HG02759 (cell line): Measurements from ENCODE around the gene FLNA.

Experiments
- ATAC-seq: cut with Tn5 transposase; IDR thresholded peaks from one replicate; pipeline ENCODE4 v1.9.1; 2021; ENCODE audit warnings: mild to moderate bottlenecking, moderate library complexity; ENCODE audit not compliant: unreplicated experiment

Gene FLNA

DNA sequence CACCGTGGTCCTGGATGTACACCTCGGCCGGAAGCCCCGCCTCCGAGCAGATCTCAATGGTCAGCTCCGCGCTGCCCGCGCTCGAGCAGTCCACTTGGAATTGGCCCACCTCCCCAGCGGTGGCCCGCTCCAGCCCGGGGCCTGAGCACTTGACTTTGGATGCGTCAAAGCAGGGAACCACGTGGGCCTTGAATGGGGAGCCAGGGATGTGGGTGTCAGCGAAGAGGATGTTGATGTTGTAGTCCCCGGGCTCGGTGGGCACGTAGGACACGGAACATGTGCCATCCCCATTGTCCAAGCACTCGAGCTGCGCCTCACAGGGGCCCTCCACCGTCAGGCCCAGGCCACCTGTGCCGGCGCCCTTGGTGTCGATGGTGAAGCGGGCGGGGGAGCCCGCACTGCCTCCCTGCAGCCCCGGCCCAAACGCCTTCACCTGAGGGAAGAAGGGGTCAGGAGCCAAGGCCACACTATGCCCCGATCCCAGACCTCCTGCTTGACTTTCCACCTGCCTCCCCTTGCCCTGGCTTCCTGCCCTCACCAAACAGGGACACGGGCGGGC is 14.2 kb downstream of the FLNA start:
- no peak for ATAC-seq

DNA sequence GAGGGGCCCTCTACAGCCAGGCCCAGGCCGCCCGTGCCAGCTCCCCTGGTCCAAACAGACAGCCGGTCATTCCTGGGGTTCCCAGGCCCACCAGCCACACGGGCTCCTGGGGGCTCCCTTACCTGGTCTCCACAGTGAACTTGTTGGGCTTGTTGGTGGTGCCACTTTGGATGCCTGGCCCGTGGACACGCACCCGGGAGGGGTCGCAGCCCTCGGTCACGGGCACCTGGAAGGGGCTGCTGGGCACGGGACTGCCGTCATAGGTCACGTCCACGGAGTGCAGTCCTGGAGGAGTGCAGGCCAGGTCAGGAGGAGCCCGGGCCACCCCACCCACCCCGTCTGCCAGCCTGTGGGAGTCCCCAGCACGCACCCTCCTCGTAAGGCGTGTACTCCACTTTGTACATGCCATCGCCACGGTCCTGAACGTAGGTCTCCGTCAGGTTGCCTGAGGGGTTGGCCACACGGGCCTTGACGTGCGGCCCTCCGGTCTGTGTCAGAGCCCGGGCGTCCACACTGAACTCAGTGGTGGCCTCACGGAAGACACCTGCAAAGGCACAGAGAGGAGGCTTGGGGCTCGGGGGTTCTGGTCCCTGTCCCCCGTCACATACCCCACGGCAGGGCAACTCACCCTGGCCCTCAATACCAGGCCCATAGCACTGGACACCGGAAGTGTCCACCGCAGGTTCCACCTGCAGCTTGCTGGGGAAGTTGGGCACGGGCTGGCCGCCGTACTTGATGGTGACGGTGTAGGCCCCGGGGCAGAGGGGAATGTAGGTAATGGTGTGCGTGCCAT is 14.9 kb downstream of the FLNA start:
- no peak for ATAC-seq

DNA sequence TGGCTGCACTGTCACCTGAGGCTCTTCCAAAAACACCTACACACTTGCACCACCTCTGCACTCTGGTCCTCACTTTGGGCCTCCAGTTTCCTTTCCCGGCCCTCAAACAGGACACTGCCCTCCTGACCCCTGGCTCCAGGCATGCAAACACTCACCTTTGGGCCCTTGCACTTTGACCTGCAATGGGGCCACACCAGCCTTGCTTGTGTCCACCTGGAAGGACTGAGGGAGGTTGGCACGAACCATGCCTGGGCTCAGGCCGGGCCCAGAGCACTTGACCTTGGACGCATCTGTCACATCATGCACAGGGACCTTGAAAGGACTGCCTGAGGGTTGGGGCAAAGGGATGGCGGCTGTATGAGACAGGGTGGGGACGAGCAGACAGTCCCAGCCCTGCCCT is 15.6 kb downstream of the FLNA start:
- no peak for ATAC-seq

DNA sequence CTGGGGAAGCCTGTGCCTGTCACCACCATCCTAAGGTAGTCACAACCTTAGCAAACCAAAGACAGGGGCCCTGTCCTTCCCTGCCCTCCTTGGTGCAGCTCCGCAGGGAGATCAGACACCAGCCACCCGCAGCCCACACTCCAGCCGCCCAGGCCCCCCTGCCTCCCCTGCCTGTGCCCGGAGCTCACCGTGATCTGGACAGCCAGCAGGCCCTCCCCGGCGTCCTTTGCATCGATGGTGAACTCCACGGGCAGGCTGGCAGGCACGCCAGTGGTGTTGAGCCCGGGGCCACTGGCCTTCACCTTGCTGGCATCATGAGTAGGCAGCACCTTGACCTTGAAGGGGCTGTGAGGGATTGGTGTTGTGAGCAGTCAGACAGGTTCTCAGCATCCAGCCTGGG is 16.4 kb downstream of the FLNA start:
- no peak for ATAC-seq

DNA sequence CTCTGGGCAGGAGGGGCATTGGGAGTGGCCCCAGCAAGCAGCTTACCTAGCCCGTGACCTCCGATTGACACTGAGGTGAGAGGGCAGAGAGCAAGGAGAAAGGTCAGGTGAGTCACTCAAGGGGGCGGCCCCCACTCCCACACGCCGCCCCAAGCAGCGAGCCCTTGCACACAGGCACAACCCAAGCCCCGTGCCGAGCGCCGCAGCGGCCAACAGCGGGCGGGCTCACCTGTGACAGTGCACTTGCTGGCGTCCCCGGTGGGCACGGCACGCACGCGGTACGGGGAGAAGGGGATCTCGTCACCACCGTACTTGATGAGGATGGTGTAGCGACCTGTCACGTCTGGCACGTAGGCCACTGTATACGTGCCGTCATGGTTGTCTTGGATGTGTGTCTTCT is 17.2 kb downstream of the FLNA start:
- no peak for ATAC-seq

DNA sequence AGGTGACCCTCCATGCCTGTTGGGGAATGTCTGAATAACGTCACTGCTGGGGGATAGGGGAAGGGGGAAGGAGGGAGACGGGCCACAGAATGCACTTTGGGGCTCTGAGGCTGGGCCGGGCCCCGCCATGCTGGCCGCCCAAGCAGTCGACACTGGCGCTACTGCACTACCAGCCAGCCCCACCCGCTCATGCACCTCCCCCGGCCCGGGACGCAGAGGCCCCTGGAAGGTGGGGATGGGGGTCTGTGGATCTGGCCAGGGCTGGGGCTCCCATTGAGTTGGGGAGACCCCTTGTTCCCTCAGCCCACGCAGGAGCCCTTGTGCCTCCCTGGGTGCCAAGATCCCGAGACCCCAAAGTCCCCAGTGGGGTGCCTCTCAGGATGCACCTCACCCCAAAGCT is 17.8 kb downstream of the FLNA start:
- ATAC-seq: no peak

DNA sequence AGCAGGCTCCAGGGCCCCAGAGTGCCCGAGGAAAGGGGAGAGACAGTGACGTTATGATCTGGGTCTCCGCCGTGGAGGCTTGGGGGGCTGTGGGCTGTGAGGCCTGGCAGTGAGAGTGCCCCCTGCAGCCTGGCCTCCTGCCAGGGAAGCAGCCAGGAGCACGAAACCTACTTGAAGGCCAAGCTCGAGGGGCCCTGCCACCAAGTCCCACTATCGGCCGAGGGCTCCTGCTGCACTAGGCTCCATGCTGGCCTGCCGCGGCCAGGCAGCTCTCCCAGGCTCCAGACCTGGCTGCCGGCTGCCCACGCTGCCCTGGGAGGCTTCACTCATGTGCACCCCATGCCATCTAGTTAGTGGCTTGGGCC is 18.7 kb downstream of the FLNA start:
- no peak for ATAC-seq

DNA sequence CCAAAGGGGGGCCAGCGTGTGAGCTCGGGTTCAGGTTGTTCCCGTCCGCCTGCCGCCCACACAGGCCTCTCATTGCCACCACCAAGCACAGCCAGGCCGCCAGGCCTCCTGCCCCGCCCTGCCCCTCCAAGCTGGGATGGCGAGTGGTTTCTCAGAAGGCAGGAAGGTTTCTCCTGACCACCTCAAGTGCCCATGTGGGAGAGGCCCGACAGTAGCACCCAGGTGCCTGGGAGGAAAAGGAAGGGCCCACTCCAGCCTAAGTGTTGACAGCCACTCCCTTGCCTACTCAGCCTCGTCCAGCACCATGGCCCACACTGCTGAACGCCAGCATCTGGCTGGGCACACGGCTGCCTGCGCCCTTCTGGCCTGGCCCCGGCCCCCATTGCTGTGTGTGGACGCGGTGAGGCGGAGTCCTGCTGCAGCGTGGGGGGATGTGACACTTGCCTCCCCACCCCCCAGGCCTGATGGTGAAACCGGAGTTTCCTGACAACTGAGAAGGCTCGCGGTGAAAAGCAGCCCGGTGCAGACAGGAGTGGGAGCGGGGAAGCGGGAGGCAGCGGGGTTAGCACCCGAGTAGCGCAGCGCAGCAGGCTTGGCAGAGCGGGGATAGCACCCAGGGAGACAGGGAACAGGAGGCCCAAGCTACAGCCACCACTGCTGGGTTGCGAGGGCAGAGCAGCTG is 19.2 kb downstream of the FLNA start:
- ATAC-seq: no peak

DNA sequence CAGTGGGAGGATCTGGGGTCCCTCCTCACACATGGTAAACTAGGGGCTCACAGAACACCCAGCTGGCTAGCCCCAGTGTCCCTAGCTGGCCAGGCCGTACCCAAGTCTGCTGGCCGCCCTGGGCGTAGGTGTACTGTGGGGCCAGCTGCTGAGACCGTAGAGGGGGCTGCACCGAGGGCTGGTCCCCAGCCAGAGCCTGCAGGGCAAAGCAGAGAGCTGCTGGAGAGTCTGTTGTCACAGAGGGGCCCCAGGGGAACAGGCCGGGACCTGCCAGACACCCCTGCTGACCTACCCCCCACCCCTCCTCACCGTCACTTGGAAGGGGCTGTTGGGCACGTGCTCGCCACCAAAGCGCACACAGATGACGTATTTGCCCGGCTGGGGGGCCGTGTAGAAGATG is 19.9 kb downstream of the FLNA start:
- no peak for ATAC-seq

DNA sequence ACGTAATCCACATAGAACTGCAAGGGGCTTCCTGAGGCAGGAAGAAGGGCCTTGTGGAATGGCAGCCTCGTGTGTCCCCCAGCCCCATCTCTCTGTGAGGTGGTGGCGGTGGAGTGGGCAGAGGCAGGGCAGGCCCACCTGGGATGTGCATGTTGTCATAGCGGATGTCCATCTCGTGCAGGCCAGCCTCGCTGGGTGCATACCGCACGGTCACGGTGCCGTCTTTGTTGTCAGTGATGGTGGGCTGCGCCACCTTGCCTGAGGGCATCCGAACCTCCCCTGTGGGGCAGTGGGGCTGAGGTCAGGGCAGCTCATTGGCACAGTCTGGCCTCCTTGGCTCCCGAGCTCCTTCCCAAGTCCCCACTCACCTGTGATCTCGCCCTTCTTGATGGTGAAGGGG is 20.4 kb downstream of the FLNA start:
- no peak for ATAC-seq

DNA sequence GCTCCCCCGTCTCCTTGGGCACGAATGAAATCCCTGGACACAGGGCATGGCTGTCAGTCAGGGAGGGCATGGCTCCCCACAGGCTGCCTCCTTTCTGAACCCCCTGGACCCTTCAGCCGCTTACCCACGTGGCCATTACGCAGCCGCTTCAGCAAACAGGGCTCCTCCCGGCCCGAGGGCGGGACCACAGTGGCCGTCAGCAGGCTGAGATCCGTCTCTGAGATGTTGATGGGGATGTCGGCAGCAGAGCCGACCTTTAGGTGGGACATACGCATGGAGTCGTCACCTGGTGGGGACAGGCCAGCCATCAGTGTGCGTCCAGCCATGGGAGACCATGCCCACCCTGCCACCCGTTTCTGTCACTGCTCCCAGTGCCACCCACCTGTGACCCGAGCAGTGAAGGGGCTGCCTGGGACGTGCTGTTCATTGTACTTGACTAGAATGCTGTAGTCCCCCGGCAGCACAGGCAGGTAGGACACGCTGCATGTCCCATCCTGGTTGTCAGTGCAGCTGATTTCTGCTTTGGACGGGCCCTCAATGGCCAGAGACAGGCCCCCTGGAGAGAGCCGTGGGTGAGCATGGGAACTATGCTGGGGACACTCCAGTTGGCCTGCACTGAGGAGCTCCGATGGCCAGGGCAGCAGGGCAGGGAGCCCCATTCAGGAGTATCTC is 21.1 kb downstream of the FLNA start:
- ATAC-seq: no peak

DNA sequence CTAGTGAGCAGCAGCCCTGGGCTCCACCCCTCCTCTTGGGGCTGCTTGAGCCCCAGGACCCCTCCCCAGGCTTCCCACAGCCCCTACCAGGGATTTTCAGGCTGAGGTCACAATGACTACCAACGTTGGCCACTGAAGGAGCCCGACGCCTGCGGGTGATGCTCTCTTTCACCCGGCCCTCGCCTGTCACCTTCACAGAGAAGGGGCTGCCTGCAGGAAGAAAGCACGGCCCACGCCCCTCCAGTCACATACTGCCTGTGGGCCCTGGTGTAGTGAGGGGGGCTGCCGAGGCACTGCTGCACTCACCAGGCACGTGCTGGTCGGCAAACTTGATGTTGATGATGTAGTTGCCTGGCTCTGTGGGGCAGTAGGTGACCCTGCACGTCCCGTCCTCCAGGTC is 22.0 kb downstream of the FLNA start:
- ATAC-seq: no peak

DNA sequence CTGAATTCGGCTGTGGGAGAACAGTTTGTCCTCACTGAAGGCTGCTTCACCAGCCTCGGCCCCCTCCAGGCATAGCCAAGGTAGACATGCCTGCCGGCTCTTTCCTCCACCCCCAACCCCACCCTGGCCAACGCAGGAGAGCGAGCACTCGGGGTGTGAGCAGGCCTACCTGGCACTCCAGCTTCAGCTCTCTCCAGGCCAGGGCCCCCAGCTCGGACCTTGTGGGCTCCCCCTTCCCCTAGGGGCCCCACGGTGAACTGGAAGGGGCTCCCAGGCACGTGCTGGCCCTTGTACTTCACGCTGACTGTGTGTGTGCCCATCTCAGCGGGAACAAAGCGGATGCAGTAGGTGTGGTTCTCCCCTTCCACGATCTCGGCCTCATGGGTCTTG is 22.4 kb downstream of the FLNA start:
- ATAC-seq: no peak

DNA sequence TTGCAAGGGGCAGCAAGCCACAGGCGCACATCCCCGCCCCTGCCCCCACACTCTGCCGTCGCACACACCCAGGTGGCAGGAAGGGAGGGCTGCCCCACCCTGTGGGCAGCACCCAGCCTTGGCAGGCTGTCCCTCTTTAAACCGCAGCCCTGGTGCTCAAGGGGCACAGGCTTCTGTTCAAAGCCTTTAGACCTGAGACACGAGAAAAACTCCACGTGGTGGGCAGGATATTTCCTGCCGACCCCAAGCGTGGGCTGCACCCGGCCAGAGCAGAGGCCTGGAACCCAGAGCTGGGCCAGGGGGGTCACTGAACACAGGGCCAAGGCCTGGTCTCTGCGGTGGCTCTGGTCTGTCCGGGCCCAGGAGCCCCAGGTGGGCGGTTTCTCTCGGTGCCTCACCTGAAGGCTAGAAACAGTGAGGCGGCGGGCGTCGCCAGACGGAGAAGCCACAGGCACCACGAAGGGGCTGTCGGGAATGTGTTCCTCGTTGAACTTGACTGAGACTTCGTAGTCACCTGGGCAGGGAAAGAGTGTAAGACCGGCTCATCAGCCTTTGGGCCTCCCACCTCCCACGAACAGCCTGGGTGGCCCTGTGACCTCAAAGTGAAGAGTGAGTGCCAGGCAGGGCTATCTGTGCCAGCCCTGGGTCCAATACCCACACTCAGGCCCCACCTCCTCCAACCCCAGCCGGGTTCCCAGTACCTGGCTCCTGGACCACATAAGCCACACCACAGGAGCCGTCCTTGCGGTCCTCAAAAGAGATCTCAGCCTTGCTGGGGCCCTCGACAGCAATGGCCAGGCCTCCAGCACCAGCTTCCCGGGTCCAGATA is 23.0 kb downstream of the FLNA start:
- no peak for ATAC-seq

DNA sequence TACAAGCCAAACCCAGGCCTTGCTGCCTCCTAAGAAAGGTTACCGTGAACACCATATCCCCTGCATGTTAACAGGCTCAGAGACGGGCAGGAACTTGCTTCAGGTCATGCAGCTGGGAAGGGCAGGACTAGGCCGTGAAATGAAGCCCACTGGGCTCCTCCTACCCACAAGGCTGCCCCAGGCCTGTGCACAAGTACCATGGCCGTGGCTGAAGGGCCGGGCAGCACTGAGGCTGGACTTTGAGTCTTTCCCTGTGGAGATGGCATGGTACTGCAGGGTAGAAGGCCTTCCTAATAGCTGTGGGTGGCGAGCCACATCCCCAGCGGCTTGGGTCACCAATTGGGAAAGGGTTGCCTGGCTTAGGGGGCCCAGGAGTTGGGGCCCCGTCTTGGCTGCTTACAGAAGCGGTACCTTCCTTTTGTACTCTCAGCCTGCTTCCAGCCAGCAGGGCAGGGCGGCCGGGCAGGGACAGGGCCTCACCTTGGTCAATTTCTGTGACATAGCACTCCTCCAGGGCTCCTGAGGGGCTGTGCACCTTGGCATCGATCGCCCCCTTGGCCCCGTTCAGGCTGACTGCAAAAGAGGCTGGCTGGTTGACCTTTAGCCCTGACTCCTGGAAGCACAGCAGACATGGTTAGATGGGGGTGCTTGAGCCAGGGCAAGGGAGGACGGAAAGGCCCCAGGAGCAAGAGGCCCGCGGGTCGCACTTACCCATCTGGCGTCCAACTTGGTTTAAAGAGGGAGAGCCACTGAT is 23.8 kb downstream of the FLNA start:
- no peak for ATAC-seq

DNA sequence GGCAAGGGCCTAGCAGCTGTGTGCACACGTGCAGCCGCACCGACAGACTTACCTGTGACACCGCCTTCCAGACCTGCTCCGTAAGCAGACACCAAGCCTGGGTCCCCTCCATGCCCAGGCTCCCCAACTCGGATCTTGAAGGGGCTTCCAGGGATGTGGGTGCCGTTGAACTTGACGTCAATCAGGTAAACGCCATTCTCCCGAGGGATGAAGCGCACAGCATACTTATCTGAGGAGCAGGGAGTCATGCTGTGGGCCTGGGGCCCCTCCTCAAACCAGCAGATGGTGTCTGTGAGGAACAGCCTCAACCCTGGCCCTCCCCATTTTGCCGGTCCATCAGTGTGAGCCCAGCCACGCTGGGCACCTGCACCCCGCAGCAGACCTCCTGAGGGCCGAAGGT is 24.5 kb downstream of the FLNA start:
- no peak for ATAC-seq

DNA sequence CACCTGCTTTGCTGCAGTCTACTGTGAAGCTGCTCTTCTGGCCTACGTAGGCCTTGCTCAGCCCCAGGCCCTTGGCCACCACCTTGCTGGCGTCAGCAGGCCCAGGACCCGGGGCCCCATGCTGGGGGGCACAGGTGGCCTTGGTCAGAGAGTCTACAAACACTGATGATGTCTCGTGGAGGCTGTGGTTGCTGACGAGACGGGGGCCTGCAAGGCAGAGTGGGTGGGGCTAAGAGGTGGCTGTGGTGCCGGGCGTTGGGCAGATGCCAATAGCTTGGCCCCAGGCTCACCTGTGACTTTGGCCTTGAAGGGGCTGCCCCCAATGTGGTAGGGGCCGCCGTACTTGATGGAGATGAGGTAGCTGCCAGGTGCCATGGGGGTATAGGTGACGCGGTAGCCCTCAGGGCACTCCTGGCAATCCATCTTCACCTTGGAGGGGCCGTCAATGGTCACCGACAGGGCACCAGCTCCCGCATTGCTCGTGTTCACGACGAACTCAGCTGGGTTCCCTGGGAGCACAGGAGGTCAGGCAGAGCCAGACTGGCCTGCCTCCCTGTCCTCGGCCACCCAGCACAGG is 25.0 kb downstream of the FLNA start:
- no peak for ATAC-seq

DNA sequence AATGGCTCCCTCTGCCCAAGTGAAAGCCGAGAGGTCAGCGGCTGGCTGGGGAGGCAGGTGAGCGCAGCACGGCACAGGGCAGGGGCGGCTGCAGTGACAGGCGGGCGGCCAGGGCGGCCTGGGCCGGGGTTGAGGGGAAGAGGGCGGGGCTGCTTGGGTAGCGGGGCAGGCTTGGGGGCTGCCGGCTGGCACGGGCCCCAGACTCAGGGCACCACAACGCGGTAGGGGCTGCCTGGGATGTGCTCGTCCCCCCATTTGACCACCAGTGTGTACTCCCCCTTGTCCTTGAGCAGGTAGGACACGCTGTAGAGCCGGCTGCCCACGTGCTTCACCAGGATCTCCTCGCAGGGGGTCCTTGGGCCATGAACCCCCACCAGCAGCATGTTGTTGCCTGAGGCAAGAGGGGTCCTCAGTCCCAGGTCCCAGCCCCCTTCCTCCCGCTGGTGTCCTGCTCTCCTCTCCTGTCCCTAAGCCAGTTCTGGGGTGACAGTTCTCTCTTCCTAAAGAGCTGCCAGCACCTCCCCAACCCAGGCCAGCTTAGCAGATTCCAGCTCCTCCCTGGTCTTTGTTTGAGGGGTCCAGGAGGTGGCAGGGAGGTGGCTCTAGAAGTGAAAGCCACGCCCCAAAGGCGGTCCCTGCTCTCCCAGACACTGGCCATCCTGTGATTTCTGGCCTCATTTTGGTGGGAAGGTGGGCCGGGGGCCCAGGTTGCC is 25.6 kb downstream of the FLNA start:
- no peak for ATAC-seq

DNA sequence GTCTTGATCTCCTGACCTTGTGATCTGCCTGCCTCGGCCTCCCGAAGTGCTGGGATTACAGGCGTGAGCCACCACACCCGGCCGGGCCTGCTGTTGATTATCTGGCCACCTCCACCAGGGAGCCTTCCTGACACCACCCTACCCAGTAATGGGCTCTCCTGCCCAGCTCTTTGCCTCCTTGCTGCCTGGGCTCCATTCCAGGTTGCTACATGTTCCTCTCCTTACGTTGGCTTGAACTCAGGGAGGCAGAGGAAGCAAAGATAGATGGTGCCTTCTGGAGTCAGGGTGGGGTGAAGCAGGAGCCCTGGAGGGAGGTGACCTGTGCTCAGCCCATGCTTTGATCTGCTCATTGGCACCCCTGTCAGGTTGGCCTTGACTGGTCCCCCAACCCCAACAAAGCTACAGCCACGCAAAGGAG is 26.3 kb downstream of the FLNA start:
- no peak for ATAC-seq
